ENCODE results near the gene WFDC1.

DNA sequence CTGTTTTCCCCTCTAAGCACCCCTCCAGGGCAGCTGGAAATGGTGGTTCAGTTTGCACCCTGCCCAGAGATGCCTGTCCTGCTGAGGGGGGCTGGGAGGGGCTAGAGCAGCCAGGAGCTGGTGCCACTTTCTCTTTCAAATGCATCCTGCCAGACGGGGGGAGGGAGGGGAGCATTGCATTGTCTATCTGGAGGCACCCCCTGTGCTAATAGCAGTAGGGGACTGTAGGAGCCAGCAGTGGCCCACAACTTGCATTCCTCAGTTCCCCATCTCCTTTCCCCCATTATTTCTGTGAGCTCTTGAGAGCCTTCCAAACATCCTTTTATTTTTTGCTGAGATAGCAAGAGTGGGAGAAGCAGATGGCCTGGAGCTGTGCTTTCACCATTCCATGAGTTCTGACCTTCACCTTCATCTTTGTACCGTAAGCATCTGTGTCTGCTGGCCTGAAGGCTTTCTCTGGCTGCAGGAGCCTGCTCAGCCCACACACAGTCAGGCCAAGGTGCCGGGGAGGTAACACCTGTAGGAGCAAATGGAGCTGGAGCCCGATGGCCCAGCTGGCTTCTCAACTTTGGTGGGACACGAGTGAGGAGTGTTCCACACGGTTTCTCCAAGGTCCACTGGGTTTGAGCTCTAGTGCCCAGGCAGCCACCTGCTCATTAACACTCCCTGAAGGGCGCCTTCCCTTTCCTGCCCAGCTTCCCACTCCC is 5.2 kb downstream of the WFDC1 start:
- TF ChIP-seq, protein P1, sequence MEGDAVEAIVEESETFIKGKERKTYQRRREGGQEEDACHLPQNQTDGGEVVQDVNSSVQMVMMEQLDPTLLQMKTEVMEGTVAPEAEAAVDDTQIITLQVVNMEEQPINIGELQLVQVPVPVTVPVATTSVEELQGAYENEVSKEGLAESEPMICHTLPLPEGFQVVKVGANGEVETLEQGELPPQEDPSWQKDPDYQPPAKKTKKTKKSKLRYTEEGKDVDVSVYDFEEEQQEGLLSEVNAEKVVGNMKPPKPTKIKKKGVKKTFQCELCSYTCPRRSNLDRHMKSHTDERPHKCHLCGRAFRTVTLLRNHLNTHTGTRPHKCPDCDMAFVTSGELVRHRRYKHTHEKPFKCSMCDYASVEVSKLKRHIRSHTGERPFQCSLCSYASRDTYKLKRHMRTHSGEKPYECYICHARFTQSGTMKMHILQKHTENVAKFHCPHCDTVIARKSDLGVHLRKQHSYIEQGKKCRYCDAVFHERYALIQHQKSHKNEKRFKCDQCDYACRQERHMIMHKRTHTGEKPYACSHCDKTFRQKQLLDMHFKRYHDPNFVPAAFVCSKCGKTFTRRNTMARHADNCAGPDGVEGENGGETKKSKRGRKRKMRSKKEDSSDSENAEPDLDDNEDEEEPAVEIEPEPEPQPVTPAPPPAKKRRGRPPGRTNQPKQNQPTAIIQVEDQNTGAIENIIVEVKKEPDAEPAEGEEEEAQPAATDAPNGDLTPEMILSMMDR (IDR thresholded peaks at IDR 0.05; ENCODE audit: insufficient read depth, low read length), result no peak
- TF ChIP-seq, protein P2, sequence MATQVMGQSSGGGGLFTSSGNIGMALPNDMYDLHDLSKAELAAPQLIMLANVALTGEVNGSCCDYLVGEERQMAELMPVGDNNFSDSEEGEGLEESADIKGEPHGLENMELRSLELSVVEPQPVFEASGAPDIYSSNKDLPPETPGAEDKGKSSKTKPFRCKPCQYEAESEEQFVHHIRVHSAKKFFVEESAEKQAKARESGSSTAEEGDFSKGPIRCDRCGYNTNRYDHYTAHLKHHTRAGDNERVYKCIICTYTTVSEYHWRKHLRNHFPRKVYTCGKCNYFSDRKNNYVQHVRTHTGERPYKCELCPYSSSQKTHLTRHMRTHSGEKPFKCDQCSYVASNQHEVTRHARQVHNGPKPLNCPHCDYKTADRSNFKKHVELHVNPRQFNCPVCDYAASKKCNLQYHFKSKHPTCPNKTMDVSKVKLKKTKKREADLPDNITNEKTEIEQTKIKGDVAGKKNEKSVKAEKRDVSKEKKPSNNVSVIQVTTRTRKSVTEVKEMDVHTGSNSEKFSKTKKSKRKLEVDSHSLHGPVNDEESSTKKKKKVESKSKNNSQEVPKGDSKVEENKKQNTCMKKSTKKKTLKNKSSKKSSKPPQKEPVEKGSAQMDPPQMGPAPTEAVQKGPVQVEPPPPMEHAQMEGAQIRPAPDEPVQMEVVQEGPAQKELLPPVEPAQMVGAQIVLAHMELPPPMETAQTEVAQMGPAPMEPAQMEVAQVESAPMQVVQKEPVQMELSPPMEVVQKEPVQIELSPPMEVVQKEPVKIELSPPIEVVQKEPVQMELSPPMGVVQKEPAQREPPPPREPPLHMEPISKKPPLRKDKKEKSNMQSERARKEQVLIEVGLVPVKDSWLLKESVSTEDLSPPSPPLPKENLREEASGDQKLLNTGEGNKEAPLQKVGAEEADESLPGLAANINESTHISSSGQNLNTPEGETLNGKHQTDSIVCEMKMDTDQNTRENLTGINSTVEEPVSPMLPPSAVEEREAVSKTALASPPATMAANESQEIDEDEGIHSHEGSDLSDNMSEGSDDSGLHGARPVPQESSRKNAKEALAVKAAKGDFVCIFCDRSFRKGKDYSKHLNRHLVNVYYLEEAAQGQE (IDR thresholded peaks at IDR 0.05; ENCODE audit: insufficient replicate concordance, low read depth), result no peak
- no peak for TF ChIP-seq POLR2AphosphoS5 (IDR thresholded peaks at IDR 0.05; ENCODE audit: low read depth)

All from HL-60 (cell line).